Stimulated activated CD8-positive, alpha-beta memory T cell treated with anti-CD3 and anti-CD28 coated beads, Interleukin-7, amount 100 ng/mL, for 1 hour (primary cell): ENCODE results near the gene COL5A2.

Experiments
- DNase-seq, 2 donors: peaks; one replicate each; pipeline ENCODE4 v3.0.0-alpha.2; 2020; ENCODE audit warnings: low read depth in 2 of 2

COL5A2 gene

DNA sequence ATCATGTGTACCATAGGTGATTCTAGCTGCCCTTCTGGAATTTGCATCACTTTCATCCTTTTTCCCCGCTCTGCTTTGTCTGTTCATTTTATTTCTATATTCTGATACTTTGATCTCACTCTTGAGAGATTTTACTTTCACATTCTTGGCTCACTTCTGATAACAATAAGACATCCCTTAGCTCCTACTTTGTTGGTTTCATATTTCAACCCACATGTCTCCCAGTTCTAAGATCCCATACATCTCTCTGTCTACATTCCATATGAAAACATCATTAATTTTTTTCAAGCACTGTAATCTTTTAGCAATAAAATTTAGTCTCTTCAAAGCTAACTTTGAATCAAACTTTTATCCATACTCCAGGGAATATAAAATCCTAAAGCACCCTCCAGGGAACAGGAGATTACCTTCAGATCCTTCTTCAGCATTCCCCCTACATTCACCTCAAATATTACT, 129.8 kb downstream of the COL5A2 start:
- no peak for DNase-seq

DNA sequence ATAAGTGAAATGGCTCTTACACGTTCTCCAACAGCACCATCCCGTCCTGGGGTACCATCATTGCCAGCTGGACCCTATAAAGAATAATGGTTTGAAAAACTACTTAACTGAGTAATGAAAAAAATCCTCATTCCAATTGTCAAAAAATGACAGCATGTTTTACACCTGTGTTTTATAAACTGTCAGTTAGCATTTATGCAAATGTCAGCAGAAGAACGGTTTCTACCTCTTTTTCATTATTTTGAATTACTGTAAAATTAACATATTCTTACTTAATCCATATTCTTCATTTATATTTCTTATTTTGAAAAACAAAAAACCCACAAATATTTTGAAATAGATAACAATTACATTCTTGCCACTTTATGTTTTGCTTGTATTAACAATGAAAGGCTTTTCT, 131.4 kb downstream of the COL5A2 start:
- DNase-seq, result no peak

- DNase-seq, result no peak
These were observed 132.2 kb downstream of the COL5A2 start for GRCh38 chr2:189047171-189047888.

- no peak for DNase-seq
These were observed 133.2 kb downstream of the COL5A2 start for GRCh38 chr2:189046320-189046719.

DNA sequence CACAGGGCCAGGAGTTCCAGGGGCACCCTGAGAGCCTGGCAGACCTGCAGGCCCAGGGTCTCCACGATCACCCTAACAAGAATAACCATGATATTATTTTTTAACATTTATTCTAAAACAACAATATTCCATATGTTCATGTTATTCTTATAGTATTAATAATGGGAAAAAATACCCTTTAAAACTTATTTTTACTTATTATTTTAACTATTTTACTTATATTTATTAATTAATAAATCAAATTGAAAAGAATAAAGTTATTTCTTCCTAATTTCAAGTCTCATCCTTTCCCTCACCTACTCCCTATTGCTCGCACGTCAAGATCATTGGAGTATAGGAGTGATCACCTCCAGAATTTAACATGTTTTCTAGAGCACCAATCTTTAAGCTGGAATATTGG, 133.7 kb downstream of the COL5A2 start:
- no peak for DNase-seq

DNA sequence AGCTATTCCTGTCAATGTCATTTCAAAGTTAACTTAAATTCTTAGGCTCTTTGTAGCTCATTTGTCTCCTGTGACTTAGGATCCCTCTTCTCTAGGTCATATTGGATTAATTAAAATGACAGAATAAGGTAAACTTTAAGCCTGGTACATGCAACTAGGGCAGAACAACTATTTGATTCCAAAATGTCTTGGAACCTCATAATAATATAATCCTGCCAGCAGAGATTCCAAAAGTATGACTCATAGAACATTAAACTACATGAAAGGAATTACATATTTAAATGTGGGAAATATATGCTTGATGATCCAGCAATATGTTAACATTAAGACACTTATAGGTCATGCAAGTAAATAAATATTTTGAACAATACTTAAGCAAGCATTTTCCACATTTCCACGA, 142.0 kb downstream of the COL5A2 start:
- DNase-seq, result no peak

DNA sequence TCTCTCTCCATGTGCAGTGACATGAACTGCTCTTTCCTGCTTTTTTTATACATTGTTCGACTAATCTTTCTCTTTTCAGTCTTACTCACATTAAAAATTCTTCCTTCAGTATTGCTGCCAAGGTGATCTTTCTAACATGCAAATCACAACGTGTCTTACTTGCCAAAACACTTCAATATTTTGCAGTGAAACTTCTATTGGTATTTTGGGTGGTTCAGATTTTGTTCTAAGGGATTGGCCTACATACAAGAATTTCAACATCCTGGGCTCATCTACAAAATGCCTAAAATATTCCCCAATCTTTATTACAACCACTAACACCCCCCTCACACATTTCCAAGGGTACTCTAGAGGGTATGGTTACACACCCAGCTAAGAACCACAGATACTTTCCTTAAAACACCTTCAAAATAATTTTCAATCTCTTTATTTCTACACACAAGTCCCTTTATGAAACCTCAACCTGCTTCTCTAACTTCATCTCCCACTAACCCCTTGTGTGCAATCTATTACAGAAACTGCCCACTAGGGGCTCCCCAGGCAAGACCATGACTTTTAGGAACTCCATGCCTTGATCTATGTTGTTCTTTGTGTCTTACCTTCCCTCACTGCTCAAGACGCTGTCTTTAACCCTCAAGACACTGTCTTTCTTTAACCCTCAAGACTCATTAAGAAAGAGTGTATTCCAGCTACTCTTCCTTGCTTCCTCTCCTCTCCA, 154.5 kb downstream of the COL5A2 start:
- no peak for DNase-seq

DNA sequence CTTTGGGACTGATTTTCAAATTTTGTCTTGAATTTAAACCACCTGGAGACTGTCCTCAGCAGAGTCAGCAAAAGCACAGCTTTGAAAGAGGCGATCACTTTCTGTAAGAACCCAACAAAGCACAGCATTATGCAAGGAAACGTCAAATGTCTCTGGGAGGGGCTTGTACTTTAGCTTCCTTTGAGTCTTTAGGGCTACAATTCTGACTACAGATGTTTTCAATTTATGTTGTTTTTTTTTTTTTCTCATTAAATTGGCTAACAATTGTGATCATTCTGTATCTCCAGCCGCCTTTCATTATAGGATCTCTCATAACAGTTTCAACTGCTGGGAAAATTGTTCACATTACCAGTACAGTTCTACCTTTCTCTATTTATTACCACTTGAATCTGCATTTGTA, 157.1 kb downstream of the COL5A2 start:
- no peak for DNase-seq

- DNase-seq, result no peak
These were observed 157.5 kb downstream of the COL5A2 start for GRCh38 chr2:189022053-189022481.

DNA sequence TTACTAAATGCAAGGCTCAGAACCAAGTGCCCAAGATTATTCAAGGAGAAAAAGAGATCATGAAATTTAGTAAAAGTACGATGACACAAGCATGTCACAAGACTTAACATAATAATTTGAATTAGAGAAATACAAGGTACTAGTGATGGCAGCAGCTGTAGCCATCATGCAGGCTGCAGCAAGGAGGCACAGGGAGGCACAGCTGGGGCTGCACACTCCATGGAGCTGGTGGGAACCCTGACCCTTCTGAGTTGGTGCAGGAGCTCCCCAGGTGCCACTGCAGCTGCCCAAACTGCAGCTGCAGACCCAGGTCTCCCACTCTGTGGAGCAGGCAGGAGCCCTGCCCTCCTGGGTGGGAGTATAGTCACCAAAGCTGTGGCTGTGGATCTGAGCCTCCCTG, 159.4 kb downstream of the COL5A2 start:
- DNase-seq, result no peak

GRCh38 chr2:189018631-189019030, 160.9 kb downstream of the COL5A2 start:
- no peak for DNase-seq

GRCh38 chr2:189016311-189016861, 163.2 kb downstream of the COL5A2 start:
- DNase-seq, result no peak

DNA sequence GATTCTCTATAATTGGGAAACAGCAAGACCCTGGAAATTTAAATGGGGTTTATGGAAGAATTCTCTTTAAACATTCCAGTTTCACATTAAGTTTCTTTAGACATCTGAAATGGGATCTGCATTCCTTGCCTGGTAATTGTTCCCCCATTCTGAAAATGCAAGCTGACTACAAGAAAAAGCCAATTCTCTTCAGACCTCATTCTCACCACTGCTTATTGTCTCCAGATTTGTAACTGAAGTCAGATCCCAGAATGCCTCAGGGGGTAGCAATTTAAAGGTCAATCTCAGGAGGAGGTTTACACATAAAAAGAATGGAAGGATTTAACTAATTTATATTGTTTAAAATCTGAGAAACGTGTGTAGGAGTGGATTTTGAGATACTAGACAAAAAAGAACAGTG, 164.2 kb downstream of the COL5A2 start:
- DNase-seq, result no peak

- no peak for DNase-seq
These were observed 165.0 kb downstream of the COL5A2 start for GRCh38 chr2:189014449-189015138.

DNA sequence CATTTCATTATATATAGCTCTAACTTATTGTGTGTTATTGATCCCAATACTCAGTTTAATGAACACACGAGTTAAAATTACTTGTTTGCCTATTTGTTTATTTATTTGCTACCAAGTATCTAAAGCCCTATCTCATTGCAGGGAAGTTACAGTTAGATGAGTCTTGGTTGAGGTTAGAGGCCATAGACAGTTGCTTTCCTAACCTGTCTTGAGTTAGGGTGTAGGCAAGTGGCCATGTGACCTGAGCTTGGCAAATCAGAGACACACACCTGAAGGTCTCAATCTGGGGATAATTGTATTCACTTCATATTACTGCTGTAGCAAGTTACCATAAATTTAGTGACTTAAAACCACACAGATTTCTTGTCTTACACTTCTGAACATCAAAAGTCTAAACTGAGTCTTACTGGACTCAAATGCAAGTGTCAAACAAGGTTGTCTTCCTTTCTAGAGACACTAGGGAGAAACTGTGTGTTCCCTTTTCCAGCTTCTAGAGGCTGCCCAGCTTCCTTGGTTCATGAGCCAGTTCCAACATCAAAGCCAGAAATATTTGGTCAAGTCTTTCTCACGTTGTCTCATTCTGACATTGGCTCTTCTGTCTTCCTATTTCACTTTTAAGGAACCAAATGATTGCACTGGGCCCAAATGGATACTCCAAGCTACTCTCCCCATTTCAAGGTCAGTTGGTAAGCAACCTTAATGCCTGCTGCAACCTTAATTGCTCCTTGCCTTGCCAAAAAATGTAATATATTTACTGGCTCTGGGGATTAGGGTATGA, 165.7 kb downstream of the COL5A2 start:
- no peak for DNase-seq

- no peak for DNase-seq
These were observed 166.5 kb downstream of the COL5A2 start for GRCh38 chr2:189013031-189013430.

GRCh38 chr2:189012351-189012750, 167.2 kb downstream of the COL5A2 start:
- DNase-seq, result no peak

DNA sequence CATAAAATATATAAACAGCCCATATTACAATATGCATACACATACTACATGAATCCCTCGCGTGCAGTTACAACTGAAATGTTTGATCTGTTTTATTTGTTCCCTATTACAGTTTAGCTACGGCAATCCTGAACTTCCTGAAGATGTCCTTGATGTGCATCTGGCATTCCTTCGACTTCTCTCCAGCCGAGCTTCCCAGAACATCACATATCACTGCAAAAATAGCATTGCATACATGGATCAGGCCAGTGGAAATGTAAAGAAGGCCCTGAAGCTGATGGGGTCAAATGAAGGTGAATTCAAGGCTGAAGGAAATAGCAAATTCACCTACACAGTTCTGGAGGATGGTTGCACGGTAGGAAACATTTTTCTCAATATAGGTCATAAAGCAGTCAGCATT, 169.0 kb downstream of the COL5A2 start:
- no peak for DNase-seq

DNA sequence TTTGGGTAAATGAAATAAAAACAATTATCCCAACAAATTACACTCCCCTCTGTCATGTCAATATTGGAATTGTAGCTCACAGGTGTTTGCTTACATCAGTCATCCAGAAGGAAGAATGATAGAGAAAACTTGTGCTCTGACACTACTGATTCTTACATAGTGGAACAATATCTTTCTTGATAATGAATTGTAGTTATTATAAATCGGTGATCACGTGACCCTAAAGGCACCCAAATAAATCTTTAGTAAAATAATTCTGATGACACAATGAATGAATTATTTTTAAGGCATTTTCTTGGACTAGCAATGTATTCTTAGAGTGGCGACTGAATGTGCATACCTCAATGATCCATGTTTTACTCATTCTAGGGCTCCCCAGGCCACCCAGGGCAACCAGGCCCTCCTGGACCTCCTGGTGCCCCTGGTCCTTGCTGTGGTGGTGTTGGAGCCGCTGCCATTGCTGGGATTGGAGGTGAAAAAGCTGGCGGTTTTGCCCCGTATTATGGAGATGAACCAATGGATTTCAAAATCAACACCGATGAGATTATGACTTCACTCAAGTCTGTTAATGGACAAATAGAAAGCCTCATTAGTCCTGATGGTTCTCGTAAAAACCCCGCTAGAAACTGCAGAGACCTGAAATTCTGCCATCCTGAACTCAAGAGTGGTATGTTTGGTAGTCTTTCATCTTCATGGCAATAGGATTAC, 170.9 kb downstream of the COL5A2 start:
- DNase-seq, result no peak

DNA sequence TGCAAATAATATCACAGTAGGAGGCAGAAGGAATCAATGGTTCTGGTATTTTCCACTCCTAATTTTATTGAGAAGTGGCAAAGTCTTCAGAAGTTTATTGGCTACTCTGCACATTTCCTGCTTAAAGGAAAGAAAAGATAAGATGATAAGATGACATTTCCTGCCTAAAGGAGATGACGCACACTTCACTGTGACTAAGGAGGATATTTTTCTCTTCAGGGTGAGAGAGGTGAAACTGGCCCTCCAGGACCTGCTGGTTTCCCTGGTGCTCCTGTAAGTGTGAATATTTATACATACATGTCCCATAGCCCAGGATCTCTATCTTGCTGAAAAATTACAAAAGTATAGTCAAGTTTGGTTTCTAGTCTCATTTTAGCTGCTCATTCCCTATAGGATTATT, 177.5 kb downstream of the COL5A2 start:
- no peak for DNase-seq

DNA sequence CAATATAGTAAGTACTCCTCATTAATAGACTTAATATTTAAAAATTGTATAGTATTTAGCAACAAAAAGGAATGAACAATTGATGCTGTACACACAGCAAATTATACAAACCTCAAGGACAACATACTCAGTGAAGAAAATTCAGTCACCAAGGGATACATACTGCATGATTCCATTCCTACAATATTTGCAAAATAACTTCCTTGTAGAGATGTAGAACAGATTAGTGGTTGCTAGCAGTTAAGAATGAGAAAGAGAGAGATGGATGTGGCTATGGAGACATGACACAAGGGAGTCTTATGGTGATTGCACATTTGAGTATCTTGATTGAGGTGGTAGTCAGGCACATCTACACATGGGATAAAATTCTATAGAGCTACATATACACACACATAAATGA, 179.3 kb downstream of the COL5A2 start:
- DNase-seq, result no peak
